ENCODE data around the gene GPC6.

GPC6 gene

DNA sequence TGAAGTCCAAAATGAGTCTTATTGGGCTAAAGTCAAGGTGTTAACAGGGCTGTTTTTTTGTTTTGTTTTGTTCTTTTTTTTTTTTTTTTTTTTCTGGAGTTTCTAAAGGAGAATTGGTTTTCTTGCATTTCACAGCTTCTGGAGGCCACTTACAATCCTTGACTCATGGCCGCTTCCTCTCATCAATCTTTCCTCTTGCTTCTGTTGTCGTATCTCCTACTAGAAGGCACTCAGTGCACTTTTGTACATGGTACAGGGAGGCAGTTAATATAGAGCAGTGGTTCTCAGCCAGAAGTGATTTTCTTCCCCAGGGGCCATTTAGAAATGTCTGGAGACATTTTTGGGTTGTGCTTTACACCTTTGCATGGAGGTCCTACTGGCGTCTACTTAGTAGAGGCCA, 706.3 kb downstream of the GPC6 start:
- no peak for DNase-seq (ENCODE audit: low read depth)
- in situ Hi-C loops (cut with HindIII; ENCODE audit: low sequenced_read_pairs), result no loop called here

DNA sequence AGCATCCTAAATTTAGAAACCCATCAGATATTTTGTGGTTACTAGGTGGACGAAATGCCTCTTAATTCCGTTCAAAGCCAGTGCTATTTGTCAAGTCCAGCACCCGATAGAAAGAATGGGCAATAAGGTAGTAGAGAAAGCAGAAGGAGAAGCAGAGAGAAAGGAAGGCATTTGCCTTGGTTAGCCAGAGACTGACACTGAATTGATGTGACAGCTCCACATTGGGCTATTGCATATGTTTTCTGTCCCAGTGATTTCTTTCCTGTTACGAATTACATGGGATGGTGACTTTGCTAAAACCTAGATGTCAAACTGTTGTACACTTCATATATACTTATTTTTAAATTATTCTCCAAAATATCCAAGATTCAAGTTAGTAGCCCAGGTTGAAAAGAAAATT, 710.3 kb downstream of the GPC6 start:
- in situ Hi-C loops (cut with HindIII; ENCODE audit: low sequenced_read_pairs), result no loop called here
- no peak for DNase-seq (ENCODE audit: low read depth)
- no peak overlapping the region for H3K4me3 ChIP-seq (ENCODE audit: low read depth, low read length)
- TF ChIP-seq, protein P1, sequence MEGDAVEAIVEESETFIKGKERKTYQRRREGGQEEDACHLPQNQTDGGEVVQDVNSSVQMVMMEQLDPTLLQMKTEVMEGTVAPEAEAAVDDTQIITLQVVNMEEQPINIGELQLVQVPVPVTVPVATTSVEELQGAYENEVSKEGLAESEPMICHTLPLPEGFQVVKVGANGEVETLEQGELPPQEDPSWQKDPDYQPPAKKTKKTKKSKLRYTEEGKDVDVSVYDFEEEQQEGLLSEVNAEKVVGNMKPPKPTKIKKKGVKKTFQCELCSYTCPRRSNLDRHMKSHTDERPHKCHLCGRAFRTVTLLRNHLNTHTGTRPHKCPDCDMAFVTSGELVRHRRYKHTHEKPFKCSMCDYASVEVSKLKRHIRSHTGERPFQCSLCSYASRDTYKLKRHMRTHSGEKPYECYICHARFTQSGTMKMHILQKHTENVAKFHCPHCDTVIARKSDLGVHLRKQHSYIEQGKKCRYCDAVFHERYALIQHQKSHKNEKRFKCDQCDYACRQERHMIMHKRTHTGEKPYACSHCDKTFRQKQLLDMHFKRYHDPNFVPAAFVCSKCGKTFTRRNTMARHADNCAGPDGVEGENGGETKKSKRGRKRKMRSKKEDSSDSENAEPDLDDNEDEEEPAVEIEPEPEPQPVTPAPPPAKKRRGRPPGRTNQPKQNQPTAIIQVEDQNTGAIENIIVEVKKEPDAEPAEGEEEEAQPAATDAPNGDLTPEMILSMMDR (IDR thresholded peaks at IDR 0.05; ENCODE audit: low read depth, low read length, missing control alignments), result no peak

More for the DNA sequence above, 706.3 kb downstream of the GPC6 start:
- TF ChIP-seq, protein P1 (IDR thresholded peaks at IDR 0.05; ENCODE audit: low read depth, low read length, missing control alignments), result no peak
- no peak overlapping the region for H3K4me3 ChIP-seq (ENCODE audit: low read depth, low read length)

DNA sequence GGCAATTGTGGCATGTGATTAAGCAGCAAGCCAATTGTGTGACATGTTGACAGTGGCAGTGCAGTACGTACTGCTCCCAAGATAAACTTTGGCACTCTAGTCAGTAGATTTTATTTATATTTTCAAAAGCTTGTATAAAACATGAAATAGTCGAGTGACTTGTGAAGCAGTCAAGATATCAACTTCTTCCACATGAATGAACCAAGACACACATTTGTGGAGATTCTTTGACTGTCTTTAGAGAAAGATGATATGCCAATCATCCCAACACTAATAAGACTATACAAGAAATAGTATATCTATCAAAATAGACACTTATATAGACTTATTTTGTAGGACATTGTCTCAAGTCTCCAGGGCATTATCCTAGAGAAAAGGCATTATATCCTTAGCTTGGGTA, 714.8 kb downstream of the GPC6 start:
- in situ Hi-C loops (cut with HindIII; ENCODE audit: low sequenced_read_pairs), result no loop called here
- no peak overlapping the region for H3K4me3 ChIP-seq (ENCODE audit: low read depth, low read length)
- no peak for DNase-seq (ENCODE audit: low read depth)
- TF ChIP-seq, protein P1 (IDR thresholded peaks at IDR 0.05; ENCODE audit: low read depth, low read length, missing control alignments), result no peak

DNA sequence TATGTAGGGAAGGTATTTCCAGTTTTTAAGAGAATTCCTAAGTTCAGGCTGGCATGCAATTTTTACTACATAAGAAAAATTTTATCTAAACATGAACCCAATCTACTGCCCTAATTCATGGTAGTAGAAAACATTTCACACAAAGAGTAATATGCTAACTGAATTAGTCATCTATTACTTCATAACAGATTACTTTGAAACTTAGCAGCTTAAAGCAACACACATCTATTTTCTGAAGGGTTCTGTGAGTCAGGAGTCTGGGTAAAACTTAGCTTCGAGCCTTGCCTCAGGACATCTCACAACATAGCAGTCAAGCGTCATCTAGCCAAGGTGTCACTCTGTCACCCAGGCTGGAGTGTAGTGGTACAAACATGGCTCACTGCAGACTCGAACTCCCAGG, 715.4 kb downstream of the GPC6 start:
- TF ChIP-seq, protein P1 (IDR thresholded peaks at IDR 0.05; ENCODE audit: low read depth, low read length, missing control alignments), result no peak
- H3K4me3 ChIP-seq (ENCODE audit: low read depth, low read length), result no peak overlapping the region
- DNase-seq (ENCODE audit: low read depth), result no peak
- in situ Hi-C loops (cut with HindIII; ENCODE audit: low sequenced_read_pairs), result no loop called here

DNA sequence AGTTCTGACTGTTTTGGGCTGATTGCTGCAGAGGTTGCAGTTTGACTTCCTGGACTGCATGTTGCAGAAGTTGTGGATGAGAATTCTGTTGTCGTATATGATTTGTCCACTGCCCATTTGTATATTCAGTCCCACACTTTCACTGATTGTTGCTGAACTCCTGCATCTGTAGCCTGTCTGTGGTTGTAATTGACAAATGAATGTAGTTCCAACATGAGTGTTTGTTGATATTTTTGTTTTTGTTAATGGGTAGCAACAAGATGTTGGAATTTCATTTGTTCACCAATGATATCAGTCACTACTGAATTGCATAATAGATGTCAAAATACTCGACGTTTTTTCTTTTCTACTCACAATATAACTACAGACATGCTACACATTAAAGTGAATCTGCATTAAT, 719.0 kb downstream of the GPC6 start:
- in situ Hi-C loops (cut with HindIII; ENCODE audit: low sequenced_read_pairs), result no loop called here
- TF ChIP-seq, protein P1 (IDR thresholded peaks at IDR 0.05; ENCODE audit: low read depth, low read length, missing control alignments), result no peak
- DNase-seq (ENCODE audit: low read depth), result no peak
- no peak overlapping the region for H3K4me3 ChIP-seq (ENCODE audit: low read depth, low read length)

DNA sequence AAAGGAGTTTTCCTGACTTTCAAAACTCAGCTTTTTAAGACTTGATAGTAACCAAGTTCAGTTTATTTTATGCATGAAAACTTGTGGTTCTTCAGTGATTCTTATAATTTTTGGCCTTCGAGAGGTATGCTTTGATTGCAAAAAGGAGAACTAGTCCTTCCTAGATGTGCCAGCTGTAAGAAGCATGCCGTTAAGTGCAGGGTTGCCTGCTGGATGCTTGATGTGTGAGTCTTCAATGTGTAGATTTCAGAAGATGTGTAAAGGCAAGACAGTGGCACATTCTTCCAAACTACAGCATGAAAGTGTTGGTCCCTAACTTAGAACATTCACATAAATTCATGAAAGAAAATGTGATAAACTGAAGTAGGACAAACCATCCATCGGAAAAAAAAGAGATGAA, 720.4 kb downstream of the GPC6 start:
- H3K4me3 ChIP-seq (ENCODE audit: low read depth, low read length), result no peak overlapping the region
- TF ChIP-seq, protein P1 (IDR thresholded peaks at IDR 0.05; ENCODE audit: low read depth, low read length, missing control alignments), result no peak
- in situ Hi-C loops (cut with HindIII; ENCODE audit: low sequenced_read_pairs), result no loop called here
- no peak for DNase-seq (ENCODE audit: low read depth)

DNA sequence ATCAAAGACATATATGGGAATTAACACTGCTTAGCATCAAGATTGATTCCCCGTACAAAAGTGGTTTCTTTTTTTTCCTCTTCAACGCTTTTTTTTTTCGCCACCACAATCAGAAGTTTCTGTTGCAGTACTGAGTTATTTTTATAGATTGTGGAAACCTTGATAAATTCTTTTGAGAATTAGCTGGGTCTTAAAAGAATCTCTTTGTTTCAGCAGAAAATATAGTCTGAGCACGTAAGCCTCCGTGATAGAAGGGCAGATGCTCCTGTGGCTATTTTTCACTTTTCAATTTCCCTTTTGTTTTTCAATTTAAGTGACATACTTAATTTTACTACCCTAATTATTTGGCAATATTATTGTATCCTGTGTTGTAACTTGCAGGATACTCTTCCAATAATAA, 721.0 kb downstream of the GPC6 start:
- H3K4me3 ChIP-seq (ENCODE audit: low read depth, low read length), result no peak overlapping the region
- TF ChIP-seq, protein P1 (IDR thresholded peaks at IDR 0.05; ENCODE audit: low read depth, low read length, missing control alignments), result no peak
- no peak for DNase-seq (ENCODE audit: low read depth)
- in situ Hi-C loops (cut with HindIII; ENCODE audit: low sequenced_read_pairs), result no loop called here
